Measurements from ENCODE around the gene ACSBG1. TPM values are rescaled to one million over a fixed set of nuclear protein-coding genes. Genes with fewer than 3 reads are reported as not detected.

The ACSBG1 gene
- total RNA-seq, 5 donors from 2014 or later (not counting 1 experiment from before 2014, with no cell fraction given), result not detected

DNA sequence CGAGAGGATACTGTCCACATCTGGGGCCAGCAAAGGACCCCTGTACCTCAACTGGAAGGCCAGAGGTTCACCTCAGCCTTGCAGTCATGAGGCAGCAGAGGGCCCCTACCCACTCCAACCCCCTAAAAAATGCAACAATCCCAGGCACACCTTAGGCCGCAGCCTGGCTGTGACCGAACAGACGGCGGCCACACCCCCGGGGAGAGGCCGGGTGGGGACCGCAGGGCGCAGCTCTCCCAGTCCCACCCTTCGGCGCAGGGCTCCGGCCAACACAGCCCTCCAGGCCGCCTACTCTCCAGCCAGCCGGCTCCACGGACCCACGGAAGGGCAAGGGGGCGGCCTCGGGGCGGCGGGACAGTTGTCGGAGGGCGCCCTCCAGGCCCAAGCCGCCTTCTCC, 29.5 kb upstream of the ACSBG1 start:
- ATAC-seq (replicated peaks in 1 of 4), result peak in 1 of 4 experiments; percentile 1
- 93% methylated on average over 19 of the region's 23 CpGs for WGBS (ENCODE audit: insufficient coverage)
- Mint-ChIP-seq H3K27me3 (no peaks in the 10 kb centered on the region), H3K4me3 (peak overlapping the region; percentile 50 to 76 (median 69)), H3K9me3 (no peaks in the 10 kb centered on the region), H3K4me1 (peaks cover 30 to 35% (median 33%) of the 10 kb centered on the region in 3 donors), H3K36me3 (no peaks in the 10 kb centered on the region), H3K27ac (peak overlapping the region in 1 of 2 donors; percentile 79)
- CTCF ChIA-PET, result interaction anchor here in 1 of 2 donors (0.6 kb wide), 1 partner anchor 11 kb away, joined by 3 read pairs; no protein-coding TSS in a partner anchor
- peaks cover 10 to 23% of the 10 kb centered on the region in 2 experiments for H3K4me1 ChIP-seq (ENCODE audit: control insufficient read depth in 1 of 2, extremely low read depth in 1 of 2, insufficient read depth in 2 of 2, low read length in 2 of 2)
- no peaks in the 10 kb centered on the region for H3K36me3 ChIP-seq (ENCODE audit: control insufficient read depth in 2 of 2, extremely low read depth in 1 of 2, insufficient read depth in 1 of 2, low read length in 1 of 2)
- H3K4me3 ChIP-seq (ENCODE audit: control insufficient read depth in 1 of 2, extremely low read depth in 1 of 2, low read length in 1 of 2), result peak overlapping the region; percentile 17 to 83
- peak overlapping the region; percentile 17 for H3K27ac ChIP-seq (ENCODE audit: low read length)
- H3K9me3 ChIP-seq, result no peaks in the 10 kb centered on the region
- POLR2A ChIA-PET, result interaction anchor here (0.6 to 1.1 kb wide), 6 partner anchors 22 to 609 kb away, joined by 3 to 8 read pairs (median 6); partner anchors contain the start of genes MORF4L1 (in 1 of the 2) and SKIC8 (in 1 of the 2)
- peaks cover 0 to 6% of the 10 kb centered on the region in 2 experiments for H3K27me3 ChIP-seq (replicated peaks in 1 of 2; ENCODE audit: control insufficient read depth in 2 of 2, extremely low read depth in 1 of 2, insufficient read depth in 2 of 2, low read length in 1 of 2)
- peak in 2 of 35 experiments; percentile 3 to 12 for DNase-seq

DNA sequence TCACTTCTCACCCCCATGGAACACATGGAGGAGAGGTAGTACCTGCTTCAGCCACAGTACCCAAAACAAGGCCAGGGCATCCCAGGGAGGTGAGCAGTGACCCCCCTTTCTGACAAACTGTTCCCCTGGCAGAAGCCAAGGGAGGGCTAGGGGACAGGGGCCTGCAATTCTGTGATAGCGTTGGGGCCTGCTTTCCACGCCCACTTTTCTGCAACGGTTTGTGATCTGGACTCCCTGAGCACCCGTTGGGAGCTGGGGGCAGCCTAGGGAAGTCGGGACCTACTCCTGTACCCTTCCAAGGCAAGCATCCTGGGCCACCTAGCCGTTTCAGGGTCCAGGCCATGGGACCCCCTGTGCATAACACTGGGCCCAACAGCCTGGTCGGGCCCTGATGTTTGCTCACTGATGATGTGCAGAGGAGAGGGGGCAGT, 29.0 kb upstream of the ACSBG1 start:
- H3K4me1 ChIP-seq (ENCODE audit: control insufficient read depth in 1 of 2, extremely low read depth in 1 of 2, insufficient read depth in 2 of 2, low read length in 2 of 2), result peaks cover 10 to 23% of the 10 kb centered on the region in 2 experiments
- peaks cover 0 to 6% of the 10 kb centered on the region in 2 experiments for H3K27me3 ChIP-seq (replicated peaks in 1 of 2; ENCODE audit: control insufficient read depth in 2 of 2, extremely low read depth in 1 of 2, insufficient read depth in 2 of 2, low read length in 1 of 2)
- ATAC-seq (replicated peaks in 1 of 4) (no peak), DNase-seq (peak in 1 of 35 experiments; percentile 11)
- H3K27ac ChIP-seq (ENCODE audit: low read length), result no peak overlapping the region
- no peaks in the 10 kb centered on the region for H3K36me3 ChIP-seq (ENCODE audit: control insufficient read depth in 2 of 2, extremely low read depth in 1 of 2, insufficient read depth in 1 of 2, low read length in 1 of 2)
- Mint-ChIP-seq H3K27ac (peak overlapping the region; percentile 19 to 79), H3K4me1 (peaks cover 25 to 29% (median 29%) of the 10 kb centered on the region in 3 donors), H3K9me3 (no peaks in the 10 kb centered on the region), H3K27me3 (no peaks in the 10 kb centered on the region), H3K36me3 (no peaks in the 10 kb centered on the region), H3K4me3 (peak overlapping the region; percentile 50 to 76 (median 69))
- H3K9me3 ChIP-seq, result no peaks in the 10 kb centered on the region
- H3K4me3 ChIP-seq (ENCODE audit: control insufficient read depth in 1 of 2, extremely low read depth in 1 of 2, low read length in 1 of 2), result no peak overlapping the region
- POLR2A ChIA-PET, result interaction anchor here in 1 of 2 donors (0.6 kb wide), 1 partner anchor 141 kb away, joined by 3 read pairs; no protein-coding TSS in a partner anchor
- WGBS (ENCODE audit: insufficient coverage), result 100% methylated on average over 4 of the region's 7 CpGs
- CTCF ChIA-PET, result interaction anchor here in 1 of 2 donors (0.7 kb wide), 1 partner anchor 12 kb away, joined by 4 read pairs; no protein-coding TSS in a partner anchor

DNA sequence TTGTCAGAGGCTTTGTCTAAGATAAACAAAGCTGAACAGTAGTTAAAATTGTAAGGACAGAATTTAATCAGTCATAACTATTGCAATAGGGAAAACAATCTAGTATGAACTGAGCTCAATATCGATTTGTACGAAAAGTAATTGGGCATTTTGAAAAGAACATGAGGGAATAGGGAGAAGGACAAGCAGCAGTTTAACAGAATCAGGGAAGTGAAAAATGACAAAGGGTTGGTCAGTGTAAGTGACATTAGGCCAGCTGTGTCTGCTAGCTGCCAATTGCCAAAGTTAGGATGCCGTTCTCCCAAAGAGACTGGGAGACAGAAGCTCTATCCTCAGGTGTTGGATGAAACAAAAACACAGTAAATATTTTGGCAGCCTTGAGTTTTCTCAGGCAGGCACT, 26.7 kb upstream of the ACSBG1 start:
- WGBS (ENCODE audit: insufficient coverage), result 100% methylated on average over 1 of the region's 3 CpGs
- DNase-seq (no peak), ATAC-seq (replicated peaks in 1 of 4) (no peak)
- H3K27me3 ChIP-seq (replicated peaks in 1 of 2; ENCODE audit: control insufficient read depth in 2 of 2, extremely low read depth in 1 of 2, insufficient read depth in 2 of 2, low read length in 1 of 2), result peaks cover 0 to 6% of the 10 kb centered on the region in 2 experiments
- H3K27ac ChIP-seq (ENCODE audit: low read length), result no peak overlapping the region
- POLR2A ChIA-PET, result interaction anchor here (0.6 to 0.8 kb wide), 3 partner anchors 16 to 287 kb away, joined by 3 to 4 read pairs (median 3); no protein-coding TSS in a partner anchor
- CTCF ChIA-PET, result interaction anchor here in 1 of 2 donors (1.0 kb wide), 1 partner anchor 11 kb away, joined by 3 read pairs; no protein-coding TSS in a partner anchor
- H3K9me3 ChIP-seq, result no peaks in the 10 kb centered on the region
- Mint-ChIP-seq H3K36me3 (no peaks in the 10 kb centered on the region), H3K4me3 (no peak overlapping the region), H3K27ac (no peak overlapping the region), H3K4me1 (peaks cover 11 to 12% (median 11%) of the 10 kb centered on the region in 3 donors), H3K27me3 (no peaks in the 10 kb centered on the region), H3K9me3 (no peaks in the 10 kb centered on the region)
- H3K36me3 ChIP-seq (ENCODE audit: control insufficient read depth in 2 of 2, extremely low read depth in 1 of 2, insufficient read depth in 1 of 2, low read length in 1 of 2), result no peaks in the 10 kb centered on the region
- H3K4me1 ChIP-seq (ENCODE audit: control insufficient read depth in 1 of 2, extremely low read depth in 1 of 2, insufficient read depth in 2 of 2, low read length in 2 of 2), result peaks cover 7 to 20% of the 10 kb centered on the region in 2 experiments
- no peak overlapping the region for H3K4me3 ChIP-seq (ENCODE audit: control insufficient read depth in 1 of 2, extremely low read depth in 1 of 2, low read length in 1 of 2)

DNA sequence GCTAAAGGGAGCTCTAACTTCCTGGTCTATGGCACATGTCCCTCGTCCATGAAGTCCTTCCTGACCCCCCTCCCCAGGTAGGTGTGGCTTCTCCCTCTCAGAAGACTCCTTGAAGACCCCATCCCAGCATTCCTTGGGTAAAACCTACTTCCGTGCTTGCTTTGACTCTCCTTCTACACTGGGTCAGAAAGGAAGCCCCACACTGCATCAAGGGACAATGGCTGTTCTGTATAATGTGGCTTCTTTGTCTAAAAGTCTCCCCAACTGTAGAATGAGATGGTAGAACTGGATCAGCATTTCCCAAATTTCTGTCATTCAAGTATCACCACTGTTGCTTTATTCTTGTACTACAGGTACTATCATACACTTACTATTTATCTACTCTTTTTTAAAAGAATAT, 26.1 kb upstream of the ACSBG1 start:
- 63% methylated on average over 1 of the region's 2 CpGs for WGBS (ENCODE audit: insufficient coverage)

DNA sequence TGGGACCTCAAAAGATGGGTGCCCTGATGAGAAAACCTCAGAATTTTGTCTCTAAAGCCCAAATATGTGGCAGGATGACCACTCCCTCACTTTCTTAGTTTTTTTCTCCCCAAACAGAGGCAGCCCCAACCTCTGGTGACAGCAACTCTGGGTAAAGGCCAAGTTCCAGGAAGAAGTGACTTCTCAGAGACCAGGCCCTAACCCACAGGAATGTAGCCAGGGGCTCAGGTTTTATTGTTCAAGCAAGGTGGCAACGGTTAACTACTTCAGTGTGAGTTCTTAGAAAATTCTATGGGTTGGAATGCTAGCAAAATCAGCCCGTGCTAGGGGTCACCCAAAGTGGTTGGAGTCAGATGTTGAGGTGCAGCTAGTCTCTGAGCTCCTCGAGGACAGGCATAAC, 24.9 kb upstream of the ACSBG1 start:
- 75% methylated on average over 2 of the region's 3 CpGs for WGBS (ENCODE audit: insufficient coverage)
- no peak for ATAC-seq (replicated peaks in 1 of 4)
- Mint-ChIP-seq H3K4me1 (no peaks in the 10 kb centered on the region), H3K9me3 (no peaks in the 10 kb centered on the region), H3K4me3 (no peak overlapping the region), H3K36me3 (no peaks in the 10 kb centered on the region), H3K27ac (no peak overlapping the region), H3K27me3 (no peaks in the 10 kb centered on the region)
- ChIA-PET CTCF (no interaction called here), POLR2A (no interaction called here)
- H3K36me3 ChIP-seq (ENCODE audit: control insufficient read depth in 2 of 2, extremely low read depth in 1 of 2, insufficient read depth in 1 of 2, low read length in 1 of 2), result no peaks in the 10 kb centered on the region
- DNase-seq, result no peak
- H3K27me3 ChIP-seq (replicated peaks in 1 of 2; ENCODE audit: control insufficient read depth in 2 of 2, extremely low read depth in 1 of 2, insufficient read depth in 2 of 2, low read length in 1 of 2), result peaks cover 0 to 6% of the 10 kb centered on the region in 2 experiments
- no peaks in the 10 kb centered on the region for H3K9me3 ChIP-seq
- H3K27ac ChIP-seq (ENCODE audit: low read length), result no peak overlapping the region
- H3K4me3 ChIP-seq (ENCODE audit: control insufficient read depth in 1 of 2, extremely low read depth in 1 of 2, low read length in 1 of 2), result no peak overlapping the region
- H3K4me1 ChIP-seq (ENCODE audit: control insufficient read depth in 1 of 2, extremely low read depth in 1 of 2, insufficient read depth in 2 of 2, low read length in 2 of 2), result peaks cover 0 to 8% of the 10 kb centered on the region in 2 experiments

More for the DNA sequence above, 26.1 kb upstream of the ACSBG1 start:
- Histone ChIP-seq H3K36me3 (ENCODE audit: control insufficient read depth in 2 of 2, extremely low read depth in 1 of 2, insufficient read depth in 1 of 2, low read length in 1 of 2) (no peaks in the 10 kb centered on the region), H3K4me3 (ENCODE audit: control insufficient read depth in 1 of 2, extremely low read depth in 1 of 2, low read length in 1 of 2) (no peak overlapping the region), H3K9me3 (no peaks in the 10 kb centered on the region), H3K27me3 (replicated peaks in 1 of 2; ENCODE audit: control insufficient read depth in 2 of 2, extremely low read depth in 1 of 2, insufficient read depth in 2 of 2, low read length in 1 of 2) (peaks cover 0 to 6% of the 10 kb centered on the region in 2 experiments), H3K27ac (ENCODE audit: low read length) (no peak overlapping the region), H3K4me1 (ENCODE audit: control insufficient read depth in 1 of 2, extremely low read depth in 1 of 2, insufficient read depth in 2 of 2, low read length in 2 of 2) (peaks cover 4 to 14% of the 10 kb centered on the region in 2 experiments)
- no peak overlapping the region for H3K27ac Mint-ChIP-seq
- peaks cover 5 to 6% (median 5%) of the 10 kb centered on the region in 3 donors for H3K4me1 Mint-ChIP-seq
- DNase-seq (no peak), ATAC-seq (replicated peaks in 1 of 4) (no peak)
- H3K4me3 Mint-ChIP-seq, result no peak overlapping the region
- ChIA-PET POLR2A (interaction anchor here in 1 of 2 donors (0.7 kb wide), 1 partner anchor 16 kb away, joined by 3 read pairs; no protein-coding TSS in a partner anchor), CTCF (no interaction called here)
- H3K9me3 Mint-ChIP-seq, result no peaks in the 10 kb centered on the region
- no peaks in the 10 kb centered on the region for H3K27me3 Mint-ChIP-seq
- no peaks in the 10 kb centered on the region for H3K36me3 Mint-ChIP-seq

DNA sequence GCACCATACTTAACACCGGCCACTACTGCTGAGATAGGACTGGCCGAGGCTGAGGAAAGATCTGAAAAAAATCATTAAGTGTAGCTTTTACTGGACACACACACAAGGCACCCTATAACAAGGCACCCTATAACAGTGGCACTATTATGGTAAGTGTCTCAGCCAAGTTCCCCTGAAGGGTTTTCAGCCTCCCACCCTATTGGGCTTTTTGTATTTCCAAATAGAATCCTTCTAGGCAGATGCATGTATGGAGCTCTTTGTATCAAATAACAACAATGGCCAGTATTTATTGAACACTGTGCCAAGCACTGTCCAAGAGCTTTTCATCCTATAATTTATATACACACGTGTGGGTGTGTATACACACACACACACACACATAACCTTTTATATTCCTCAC, 23.3 kb upstream of the ACSBG1 start:
- Mint-ChIP-seq H3K27me3 (no peaks in the 10 kb centered on the region), H3K36me3 (no peaks in the 10 kb centered on the region), H3K27ac (no peak overlapping the region), H3K4me3 (no peak overlapping the region), H3K9me3 (no peaks in the 10 kb centered on the region), H3K4me1 (no peaks in the 10 kb centered on the region)
- Histone ChIP-seq H3K27me3 (replicated peaks in 1 of 2; ENCODE audit: control insufficient read depth in 2 of 2, extremely low read depth in 1 of 2, insufficient read depth in 2 of 2, low read length in 1 of 2) (peaks cover 0 to 8% of the 10 kb centered on the region in 2 experiments), H3K9me3 (no peaks in the 10 kb centered on the region), H3K4me3 (ENCODE audit: control insufficient read depth in 1 of 2, extremely low read depth in 1 of 2, low read length in 1 of 2) (no peak overlapping the region), H3K36me3 (ENCODE audit: control insufficient read depth in 2 of 2, extremely low read depth in 1 of 2, insufficient read depth in 1 of 2, low read length in 1 of 2) (no peaks in the 10 kb centered on the region), H3K4me1 (ENCODE audit: control insufficient read depth in 1 of 2, extremely low read depth in 1 of 2, insufficient read depth in 2 of 2, low read length in 2 of 2) (no peaks in the 10 kb centered on the region), H3K27ac (ENCODE audit: low read length) (no peak overlapping the region)
- POLR2A ChIA-PET, result no interaction called here
- no peak for DNase-seq
- no peak for ATAC-seq (replicated peaks in 1 of 4)
- 100% methylated on average over 1 of the region's 3 CpGs for WGBS (ENCODE audit: insufficient coverage)
- CTCF ChIA-PET, result interaction anchor here (0.6 to 1.2 kb wide), 3 partner anchors 62 to 149 kb away, joined by 3 read pairs; no protein-coding TSS in a partner anchor
